Vagina (tissue), 2 donors: Measurements from ENCODE around the gene COQ7.

Experiments
- CTCF ChIP-seq, 3 experiments: fragments of 450-650 bp in 2 of 3; fragments of 200-600 bp in 1 of 3; sonication (generic) in 1 of 3; IDR thresholded peaks; one replicate each; pipeline ENCODE4 v1.5.1; 2017 to 2019; ENCODE audit warnings: antibody characterized with exemption in 3 of 3, mild to moderate bottlenecking in 2 of 3, moderate library complexity in 2 of 3
- POLR2AphosphoS5 ChIP-seq, 2 donors: sonication (generic); formaldehyde crosslinking; IDR thresholded peaks; one replicate each; pipeline ENCODE4 v1.9.0; 2017; ENCODE audit warnings: antibody characterized with exemption in 2 of 2, mild to moderate bottlenecking in 2 of 2, low read depth in 1 of 2; ENCODE audit not compliant: insufficient read depth in 1 of 2

GRCh38 chr16:19118938-19119431, 51.6 kb downstream of the COQ7 start:
- TF ChIP-seq CTCF (IDR thresholded peaks at IDR 0.05) (no peak), POLR2AphosphoS5 (IDR thresholded peaks at IDR 0.05; ENCODE audit: insufficient read depth in 1 of 2, low read depth in 1 of 2) (peak in 1 of 2 donors; percentile 62)
